ENCODE measurements around the gene CAD. TPM values are rescaled to one million over a fixed set of nuclear protein-coding genes. Genes with fewer than 3 reads are reported as not detected.
"Not testable (repeated sequence)": the region's sequence is repeated elsewhere in the genome, so short reads cannot be mapped to it uniquely, and the experiment has no call there.

CAD gene
- total and polyA plus RNA-seq, 2 donors (not counting 3 experiments of a cell fraction or from before 2014, with no cell fraction given) = 60.3 to 91.4 TPM

GRCh38 chr2:27175330-27175729 lies 41.8 kb upstream of the CAD start:
- dilution Hi-C loops (cut with MboI; ENCODE audit: extremely low pct_ligation_motif_present, low sequenced_read_pairs) = no loop called here

GRCh38 chr2:27175781-27176180 lies 41.4 kb upstream of the CAD start:
- H3K4me3 ChIP-seq (replicated peaks in 1 of 3; ENCODE audit: insufficient read depth in 1 of 3, low read depth in 1 of 3, low read length in 3 of 3); H3K9me1 ChIP-seq (replicated peaks; ENCODE audit: control insufficient read depth, extremely low read depth, insufficient read depth, low read length); H3K4me1 ChIP-seq (ENCODE audit: control insufficient read depth, extremely low read depth, insufficient read depth, low read length); H3K27ac ChIP-seq (ENCODE audit: insufficient read depth, low read depth, low read length); H3K79me2 ChIP-seq (ENCODE audit: control insufficient read depth, insufficient read depth, low read length); H3K36me3 ChIP-seq (ENCODE audit: control insufficient read depth in 2 of 2, extremely low read depth in 1 of 2, insufficient read depth in 2 of 2, low read length in 2 of 2); dilution Hi-C loops (cut with MboI; ENCODE audit: extremely low pct_ligation_motif_present, low sequenced_read_pairs); H3K9ac ChIP-seq (replicated peaks; ENCODE audit: extremely low read depth, insufficient read depth, low read length); H3K9me3 ChIP-seq (replicated peaks; ENCODE audit: control insufficient read depth, insufficient read depth, low read length); BruUV-seq (replicated peaks); intact Hi-C loops (cut with micrococcal nuclease); DNase-seq (ENCODE audit: low read depth, low spot score); POLR2A ChIA-PET; FAIRE-seq; H4K20me1 ChIP-seq (replicated peaks; ENCODE audit: control insufficient read depth, extremely low read depth, insufficient read depth, low read length); H2AFZ ChIP-seq (ENCODE audit: low read depth, low read length); H3K4me2 ChIP-seq (ENCODE audit: insufficient read depth, low read length): not testable (repeated sequence)
- CTCF ChIA-PET = interaction anchor here (0.6 to 2.4 kb wide), 9 partner anchors 9 to 127 kb away, joined by 3 to 14 read pairs (median 4); partner anchors contain the start of gene KHK
- H3K27me3 ChIP-seq (ENCODE audit: control insufficient read depth in 2 of 2, insufficient read depth in 2 of 2, low read length in 2 of 2) = peaks cover 26 to 28% of the 10 kb centered on the region in 2 experiments

More at GRCh38 chr2:27175330-27175729, 41.8 kb upstream of the CAD start:
- Histone ChIP-seq H3K27ac (ENCODE audit: insufficient read depth, low read depth, low read length) (no peak overlapping the region), H3K36me3 (ENCODE audit: control insufficient read depth in 2 of 2, extremely low read depth in 1 of 2, insufficient read depth in 2 of 2, low read length in 2 of 2) (no peaks in the 10 kb centered on the region), H3K4me2 (ENCODE audit: insufficient read depth, low read length) (no peak overlapping the region), H3K9me3 (replicated peaks; ENCODE audit: control insufficient read depth, insufficient read depth, low read length) (no peaks in the 10 kb centered on the region), H2AFZ (ENCODE audit: low read depth, low read length) (no peak overlapping the region), H3K9me1 (replicated peaks; ENCODE audit: control insufficient read depth, extremely low read depth, insufficient read depth, low read length) (no peaks in the 10 kb centered on the region), H3K4me3 (replicated peaks in 1 of 3; ENCODE audit: insufficient read depth in 1 of 3, low read depth in 1 of 3, low read length in 3 of 3) (no peak overlapping the region), H3K27me3 (ENCODE audit: control insufficient read depth in 2 of 2, insufficient read depth in 2 of 2, low read length in 2 of 2) (peaks cover 29 to 30% of the 10 kb centered on the region in 2 experiments), H3K9ac (replicated peaks; ENCODE audit: extremely low read depth, insufficient read depth, low read length) (no peak overlapping the region), H3K4me1 (ENCODE audit: control insufficient read depth, extremely low read depth, insufficient read depth, low read length) (no peaks in the 10 kb centered on the region), H3K79me2 (ENCODE audit: control insufficient read depth, insufficient read depth, low read length) (no peaks in the 10 kb centered on the region), H4K20me1 (replicated peaks; ENCODE audit: control insufficient read depth, extremely low read depth, insufficient read depth, low read length) (no peaks in the 10 kb centered on the region)
- ChIA-PET CTCF (interaction anchor here (0.9 to 2.4 kb wide), 10 partner anchors 9 to 128 kb away, joined by 3 to 14 read pairs (median 4); partner anchors contain the start of gene KHK), POLR2A (no interaction called here)
- DNase-seq (ENCODE audit: low read depth, low spot score) (no peak), FAIRE-seq (no peak)
- intact Hi-C loops (cut with micrococcal nuclease) = no loop called here
- no TSS peak for BruUV-seq (replicated peaks)
- TF ChIP-seq GATA2 (IDR thresholded peaks at IDR 0.05; ENCODE audit: insufficient read depth, insufficient read length, low read depth, low read length) = no peak
